ENCODE data around the gene PTPRG.
A peak's percentile ranks its signal among the peaks of the same experiment; 100 is the strongest.

PTPRG gene

DNA sequence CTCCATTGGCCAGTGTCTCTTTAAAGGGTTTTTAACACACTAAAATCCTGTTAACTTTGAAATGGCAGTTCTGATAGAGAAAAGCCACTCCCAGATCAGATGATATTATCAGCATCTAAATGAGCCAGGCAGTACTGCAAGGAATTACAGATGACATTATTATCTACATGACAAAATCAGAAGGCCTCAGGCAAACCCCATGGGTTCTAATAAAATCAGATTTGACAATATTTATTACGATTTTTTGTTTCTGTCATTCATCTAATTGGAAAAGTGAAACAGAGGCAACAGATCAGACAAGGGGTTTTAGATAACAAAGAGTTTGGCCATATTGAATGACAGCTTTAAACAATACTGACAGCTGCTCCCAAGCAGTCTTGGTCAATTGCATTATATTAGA is 699.3 kb downstream of the PTPRG start:
- DNase-seq = no peak

DNA sequence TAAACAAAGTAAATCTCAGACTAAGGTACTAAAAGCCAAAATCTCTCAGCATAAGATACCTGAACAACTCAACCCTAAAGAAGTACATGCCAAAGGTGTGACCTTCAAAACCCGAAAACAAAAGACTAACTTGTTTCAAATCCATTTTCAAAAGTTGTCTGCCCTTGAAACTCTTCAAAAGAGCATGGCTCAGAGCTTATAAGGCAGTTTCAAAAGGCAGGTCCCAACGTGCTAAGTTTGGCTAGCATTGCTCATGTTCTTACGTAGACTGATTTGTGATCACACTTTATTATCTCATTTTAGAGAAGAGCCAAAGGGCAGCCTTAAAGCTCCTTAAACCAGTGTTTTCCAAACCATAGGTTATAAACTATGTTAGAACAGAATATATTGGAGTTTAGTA is 699.8 kb downstream of the PTPRG start:
- DNase-seq = no peak

GRCh38 chr3:62261736-62262135 is 700.4 kb downstream of the PTPRG start:
- DNase-seq = no peak

GRCh38 chr3:62265528-62265927 is 704.2 kb downstream of the PTPRG start:
- DNase-seq = no peak

GRCh38 chr3:62266668-62267283 is 705.4 kb downstream of the PTPRG start:
- no peak for DNase-seq

DNA sequence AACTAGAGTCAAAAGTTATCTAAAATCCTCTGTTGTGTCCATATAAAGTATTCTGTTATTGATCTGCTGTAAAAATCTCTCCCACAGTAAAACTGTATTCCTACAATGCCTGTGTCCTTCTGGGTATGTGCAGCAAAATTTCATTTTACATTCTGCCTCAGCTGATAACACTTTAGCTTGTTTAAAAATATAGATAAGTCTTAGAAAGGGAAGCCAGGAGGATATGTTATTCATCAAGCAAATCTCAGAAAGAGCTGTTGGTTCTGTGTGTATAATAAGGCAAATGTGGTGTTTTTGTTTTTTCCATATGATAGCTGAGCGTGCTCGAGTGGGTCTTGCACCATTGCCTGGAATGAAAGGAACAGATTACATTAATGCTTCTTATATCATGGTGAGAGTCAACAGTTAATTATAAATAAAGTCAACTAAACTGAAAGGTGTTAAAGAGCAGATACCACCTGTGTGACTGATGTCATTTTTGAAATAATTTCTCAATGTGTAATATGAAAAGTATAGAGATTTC is 715.3 kb downstream of the PTPRG start:
- no peak for DNase-seq

DNA sequence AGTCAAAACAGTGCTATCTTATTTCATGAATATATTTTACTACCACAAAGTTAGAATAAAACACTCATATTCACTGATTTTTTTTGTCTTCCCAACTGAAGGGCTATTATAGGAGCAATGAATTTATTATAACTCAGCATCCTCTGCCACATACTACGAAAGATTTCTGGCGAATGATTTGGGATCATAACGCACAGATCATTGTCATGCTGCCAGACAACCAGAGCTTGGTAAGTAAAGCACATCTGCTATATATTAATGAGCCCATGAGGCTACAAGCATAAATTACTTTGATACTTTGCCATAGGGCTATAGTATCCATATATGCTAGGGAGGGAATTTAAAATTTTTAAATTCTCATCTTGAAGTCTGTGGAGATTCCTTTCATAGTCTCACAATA is 716.1 kb downstream of the PTPRG start:
- DNase-seq = peak; percentile 79

DNA sequence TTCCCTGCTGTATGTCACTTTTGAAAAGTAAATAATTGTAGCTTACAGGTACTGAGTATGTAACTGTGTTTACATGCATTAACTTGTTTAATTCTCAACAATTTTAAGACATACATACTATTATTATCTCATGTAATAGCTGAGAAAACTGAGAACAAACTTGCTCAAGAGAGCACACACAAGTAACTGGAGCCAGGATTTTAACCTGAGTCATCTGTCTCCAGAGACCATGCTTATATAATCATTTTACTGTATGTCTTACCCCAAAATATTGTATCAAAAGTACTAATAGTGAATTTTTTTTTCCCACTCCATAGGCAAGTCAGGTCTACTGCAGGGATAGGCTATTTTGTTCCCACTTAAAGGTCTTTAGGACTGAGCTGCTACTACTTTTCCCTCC is 716.6 kb downstream of the PTPRG start:
- no peak for DNase-seq

DNA sequence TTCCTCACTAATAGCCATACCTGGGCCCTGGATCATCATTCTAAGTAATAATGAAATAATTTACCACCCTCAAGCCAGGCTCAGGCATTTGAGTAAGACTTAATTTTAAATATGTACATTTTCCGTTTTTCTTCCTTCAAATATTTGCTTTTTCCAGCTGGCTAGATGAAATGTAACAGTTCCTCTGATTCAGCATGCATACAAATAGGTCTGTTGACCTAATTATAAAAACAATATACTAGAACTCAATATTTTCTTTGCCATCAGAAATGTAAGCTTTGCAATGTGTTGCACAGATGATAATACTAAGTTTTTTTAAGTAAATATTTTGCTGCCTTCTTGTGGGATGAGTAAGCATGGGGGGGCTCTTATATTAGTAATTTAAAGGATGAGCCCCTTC is 720.4 kb downstream of the PTPRG start:
- no peak for DNase-seq

- no peak for DNase-seq
These were observed 723.1 kb downstream of the PTPRG start for GRCh38 chr3:62284442-62284841.

- DNase-seq = no peak
These were observed 726.1 kb downstream of the PTPRG start for GRCh38 chr3:62287392-62287927.

GRCh38 chr3:62289922-62290321 is 728.6 kb downstream of the PTPRG start:
- no peak for DNase-seq

DNA sequence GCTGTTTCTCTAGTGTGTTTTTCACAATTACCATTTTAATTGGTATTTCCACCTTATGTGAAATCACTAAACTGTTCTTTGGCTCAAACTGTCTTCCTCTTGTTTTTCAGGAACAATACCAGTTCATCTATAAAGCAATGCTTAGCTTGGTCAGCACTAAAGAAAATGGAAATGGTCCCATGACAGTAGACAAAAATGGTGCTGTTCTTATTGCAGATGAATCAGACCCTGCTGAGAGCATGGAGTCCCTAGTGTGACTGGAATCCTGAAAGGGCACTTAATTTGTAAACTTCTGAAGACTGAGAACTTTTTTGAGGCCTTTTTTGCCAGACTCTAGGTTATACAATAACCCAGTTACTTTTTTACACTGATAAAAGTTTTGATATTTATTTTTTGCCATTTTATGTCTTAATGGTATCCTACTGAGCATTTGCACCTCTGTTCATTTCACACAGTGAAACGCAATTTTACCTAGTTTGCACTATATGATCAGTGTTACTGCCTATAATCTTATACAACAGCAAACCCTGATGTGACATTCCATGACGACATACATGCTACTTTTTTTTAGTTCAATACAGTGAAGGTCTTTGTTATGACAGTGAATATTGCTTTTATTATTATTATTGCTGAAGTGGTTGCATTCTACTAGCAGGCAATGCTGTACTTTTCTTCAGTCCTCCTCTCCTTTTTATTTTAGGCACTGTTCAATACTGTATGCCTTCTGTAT is 731.8 kb downstream of the PTPRG start:
- DNase-seq = no peak

DNA sequence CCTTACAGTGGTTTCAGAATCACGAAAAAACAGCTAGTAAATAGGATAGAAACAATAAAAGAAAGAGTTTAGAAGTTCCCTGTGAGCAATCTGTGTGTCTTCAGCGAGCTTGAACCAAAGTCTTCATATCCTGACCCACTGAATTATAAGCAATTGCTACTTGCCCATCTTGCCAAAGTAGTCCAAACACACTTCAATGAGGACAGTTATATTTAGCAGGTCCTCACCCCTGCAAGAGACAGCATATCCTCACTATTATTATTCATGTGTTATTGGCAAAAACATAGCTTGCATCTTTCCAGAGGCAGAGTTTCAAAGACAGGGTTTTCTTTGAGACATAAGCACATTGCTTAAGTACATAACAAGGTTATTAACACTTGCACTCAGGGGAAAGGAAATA is 734.2 kb downstream of the PTPRG start:
- no peak for DNase-seq

GRCh38 chr3:62300617-62301016 is 739.2 kb downstream of the PTPRG start:
- no peak for DNase-seq

- DNase-seq = no peak
These were observed 750.8 kb downstream of the PTPRG start for GRCh38 chr3:62312201-62312600.

- no peak for DNase-seq
These were observed 755.2 kb downstream of the PTPRG start for GRCh38 chr3:62316525-62316924.

GRCh38 chr3:62318365-62318751 is 757.0 kb downstream of the PTPRG start:
- no peak for DNase-seq

DNA sequence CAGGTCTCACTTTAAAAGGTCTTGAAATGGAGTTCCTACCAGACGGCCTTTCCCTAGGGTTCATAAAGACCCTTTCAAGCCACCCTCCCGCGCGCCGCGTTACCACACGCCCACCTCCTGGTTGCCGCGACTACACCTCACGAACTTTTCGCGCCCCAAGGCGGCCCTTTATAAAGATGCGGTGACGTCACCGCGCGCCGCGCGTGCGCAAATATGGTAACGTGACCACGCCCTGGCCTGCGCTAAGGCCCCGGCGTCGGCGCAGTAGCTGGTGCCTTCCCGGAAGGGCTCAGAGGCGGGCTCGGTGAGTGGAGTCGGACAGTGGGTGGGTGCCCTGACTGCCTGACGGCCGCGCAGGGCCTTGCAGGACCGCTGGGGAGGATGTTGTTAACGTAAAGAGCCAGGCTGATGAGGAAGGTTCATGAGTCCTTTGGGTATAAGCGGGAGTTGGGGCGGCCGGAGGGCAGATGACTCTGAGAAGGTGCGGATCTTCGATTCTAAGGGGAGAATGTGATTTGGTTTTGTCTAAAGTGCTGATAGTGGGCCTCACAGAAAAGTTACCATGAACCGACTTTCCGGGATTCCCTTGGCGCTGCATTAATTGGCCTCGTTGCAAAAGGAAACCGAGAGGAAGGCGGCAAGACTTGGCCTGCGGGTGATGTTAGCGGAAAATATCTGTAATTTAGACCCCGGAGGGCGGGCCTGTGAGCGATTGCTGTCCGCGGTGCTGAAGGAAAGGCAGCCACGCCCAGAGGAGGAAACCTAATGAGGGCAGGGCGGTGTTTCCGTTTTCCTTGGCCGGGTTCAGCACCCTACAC is 757.6 kb downstream of the PTPRG start:
- no peak for DNase-seq

DNA sequence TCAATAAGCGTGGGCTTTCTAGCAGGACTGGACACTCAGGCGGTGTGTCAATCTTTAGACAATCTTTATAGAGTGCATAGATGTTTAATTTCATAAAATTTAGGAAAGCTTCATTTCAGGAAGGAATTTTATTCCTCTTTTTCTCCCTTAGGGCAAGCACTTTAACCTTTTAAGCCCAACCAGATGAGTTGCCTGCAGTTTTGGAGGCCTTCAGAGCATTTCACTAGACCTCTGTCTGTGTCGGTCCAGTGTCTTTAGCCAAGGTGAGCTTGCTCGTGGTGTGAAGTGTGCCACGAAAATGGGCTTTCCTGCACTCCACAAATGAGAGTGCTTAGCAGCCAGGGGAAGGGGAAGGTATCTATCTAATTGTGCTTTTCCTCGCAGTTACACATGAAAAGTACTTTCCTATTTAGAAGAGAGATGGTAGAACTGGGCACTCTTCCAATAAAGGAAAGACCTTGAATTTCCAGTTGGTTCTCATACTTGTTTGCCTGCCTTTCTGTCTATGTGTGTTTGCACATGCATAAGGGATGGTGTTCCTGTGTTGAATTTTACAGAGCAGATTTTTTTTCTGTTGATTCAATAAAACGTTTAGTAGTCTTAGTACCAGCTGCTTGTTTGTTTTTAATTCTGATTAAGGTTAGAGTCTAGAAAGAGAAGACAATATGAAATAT is 758.3 kb downstream of the PTPRG start:
- no peak for DNase-seq

DNA sequence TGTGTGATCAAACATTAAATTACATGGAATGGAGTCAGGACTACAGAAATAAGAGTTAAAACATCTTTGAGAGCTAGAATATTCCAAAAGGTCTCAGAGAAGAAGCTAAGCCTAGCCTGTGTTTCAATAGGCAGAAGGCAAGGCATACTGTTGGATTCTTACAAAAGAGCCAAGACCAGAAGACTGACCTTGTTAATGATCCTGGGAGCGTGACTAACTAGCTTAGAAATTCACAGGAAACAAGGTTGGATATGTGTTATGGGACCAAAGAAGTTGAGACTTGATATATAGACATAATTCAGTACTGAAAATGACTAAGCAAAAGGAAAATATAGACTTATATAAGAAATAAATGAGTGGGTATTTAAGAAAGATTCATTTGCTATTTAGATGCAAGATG is 761.9 kb downstream of the PTPRG start:
- no peak for DNase-seq

- DNase-seq = no peak
These were observed 764.5 kb downstream of the PTPRG start for GRCh38 chr3:62325896-62326295.

DNA sequence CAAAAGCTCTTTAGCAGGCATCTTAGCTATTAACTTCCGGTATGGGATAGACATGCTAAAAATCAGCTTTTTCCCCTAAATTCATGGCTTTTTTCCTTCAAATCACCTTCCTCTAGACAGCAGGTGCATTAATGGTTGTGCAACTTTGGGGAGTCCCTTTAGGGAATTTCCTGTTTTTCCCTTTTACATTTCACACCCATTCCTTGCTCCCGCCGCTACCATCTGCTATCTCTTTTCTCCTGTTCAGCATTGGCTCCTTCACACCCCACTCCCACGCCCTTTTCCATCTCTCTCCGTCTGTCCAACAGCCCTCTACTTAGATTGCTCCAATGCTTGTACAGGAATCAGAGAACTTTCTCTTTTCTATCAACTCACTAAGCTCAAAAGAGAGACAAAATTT is 768.6 kb downstream of the PTPRG start:
- DNase-seq = no peak

Data from NCI-H1694 (cell line).